Measurements from ENCODE around the gene ZMIZ2.
"Not testable (repeated sequence)": the region's sequence is repeated elsewhere in the genome, so short reads cannot be mapped to it uniquely, and the experiment has no call there.

The ZMIZ2 gene

GRCh38 chr7:44803828-44804519, 55.3 kb downstream of the ZMIZ2 start:
- DNase-seq, result not testable (repeated sequence)

DNA sequence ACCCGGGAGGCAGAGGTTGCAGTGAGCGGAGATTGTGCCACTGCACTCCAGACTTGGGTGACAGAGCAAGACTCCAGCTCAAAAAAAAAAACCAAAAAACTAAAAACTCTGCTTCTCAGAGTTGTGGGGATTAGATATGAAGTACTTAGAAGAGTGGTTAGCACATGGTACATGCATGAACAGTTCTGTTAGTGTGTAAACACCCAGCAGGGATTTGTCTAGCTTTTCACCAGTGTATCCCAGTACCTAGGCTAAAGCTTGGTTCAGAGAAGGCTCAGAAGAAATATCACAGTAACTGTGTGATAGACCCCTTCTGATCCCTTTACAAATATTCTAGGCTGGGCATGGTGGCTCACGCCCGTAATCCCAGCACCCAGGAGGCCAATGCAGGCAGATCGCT, 57.3 kb downstream of the ZMIZ2 start:
- no peak for DNase-seq

DNA sequence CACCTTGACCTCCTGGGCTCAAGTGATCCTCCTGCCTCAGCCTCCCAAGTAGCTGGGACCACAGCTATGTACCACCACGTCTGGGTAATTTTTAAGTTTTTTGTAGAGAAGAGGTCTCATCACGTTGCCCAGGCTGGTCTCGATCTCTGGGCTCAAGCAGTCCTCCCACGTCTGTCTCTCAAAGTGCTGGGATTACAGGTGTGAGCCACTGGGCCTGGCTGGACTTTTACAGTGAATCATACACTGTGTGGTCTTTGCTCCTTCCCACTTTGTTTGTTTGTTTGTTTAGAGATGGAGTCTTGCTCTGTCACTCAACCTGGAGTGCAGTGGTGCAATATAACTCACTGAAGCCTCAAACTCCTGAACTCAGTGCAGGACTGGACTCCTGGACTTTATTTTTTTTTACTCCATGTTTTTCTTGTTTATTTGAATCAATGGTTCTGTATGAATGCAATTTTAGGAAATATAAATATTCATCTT, 60.3 kb downstream of the ZMIZ2 start:
- DNase-seq, result no peak

DNA sequence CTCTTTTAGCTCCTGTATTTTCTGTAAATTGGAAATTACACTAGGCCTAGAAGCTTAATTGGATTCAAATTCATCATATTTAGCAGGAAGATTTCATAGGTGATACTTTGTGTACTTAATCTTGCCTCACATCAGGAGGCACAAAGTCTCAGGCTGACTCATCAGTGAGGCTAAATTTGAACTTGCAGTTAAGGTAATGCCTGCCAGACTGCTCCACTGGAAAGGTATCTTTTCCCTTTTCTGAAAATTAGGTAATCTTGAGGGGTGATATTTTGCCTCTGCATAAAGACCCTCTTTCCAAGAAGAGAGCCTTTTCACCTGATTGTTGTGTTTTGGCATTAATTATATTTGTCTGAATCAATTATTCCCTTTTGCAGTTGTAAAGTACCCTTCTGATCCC, 62.4 kb downstream of the ZMIZ2 start:
- no peak for DNase-seq

DNA sequence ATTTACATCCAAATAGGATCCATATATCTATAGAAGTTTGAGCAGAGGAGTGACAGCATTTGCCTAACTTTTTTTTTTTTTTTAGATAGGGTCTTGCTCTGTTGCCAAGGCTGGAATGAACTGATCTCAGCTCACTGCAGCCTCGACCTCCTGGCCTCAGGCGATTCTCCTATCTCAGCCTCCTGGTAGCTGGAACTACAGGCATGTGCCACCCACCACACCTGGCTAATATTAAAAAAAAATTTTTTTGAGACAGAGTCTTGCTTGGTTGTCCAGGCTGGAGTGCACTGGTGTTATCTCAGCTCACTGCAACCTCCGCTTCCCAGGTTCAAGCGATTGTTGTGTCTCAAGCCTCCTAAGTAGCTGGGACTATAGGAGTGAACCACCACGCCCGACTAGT, 62.9 kb downstream of the ZMIZ2 start:
- no peak for DNase-seq

DNA sequence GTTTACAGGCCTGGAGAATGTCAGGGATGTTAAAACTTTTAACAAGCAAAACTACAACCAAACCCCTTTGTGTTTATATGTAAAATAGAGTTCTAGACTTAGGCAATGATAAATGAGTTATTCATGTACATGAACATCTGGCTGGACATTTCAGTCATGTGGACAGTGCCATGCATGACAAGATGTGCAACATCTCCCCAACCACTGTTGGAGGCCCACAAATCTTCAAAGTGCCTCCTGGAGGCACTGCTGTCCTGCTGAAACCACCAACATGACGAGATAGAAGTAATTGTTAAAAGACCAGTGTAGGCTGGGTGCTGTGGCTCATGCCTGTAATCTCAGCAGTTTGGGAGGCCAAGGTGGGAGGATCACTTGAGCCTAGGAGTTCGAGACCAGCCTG, 66.3 kb downstream of the ZMIZ2 start:
- no peak for DNase-seq

GRCh38 chr7:44819292-44819691, 70.6 kb downstream of the ZMIZ2 start:
- DNase-seq, result no peak
